Measurements from ENCODE around the gene ODAD3. TPM values are rescaled to one million over a fixed set of nuclear protein-coding genes. Genes with fewer than 3 reads are reported as not detected.

ODAD3 gene
- total RNA-seq: 0.14 TPM in 1 of 2 replicates, not detected in the other

GRCh38 chr19:11435057-11435832 is at the start of gene ODAD3, which contains the start of gene PRKCSH:
ODAD3 (minus strand) TSS chr19:11435121; CDS start chr19:11435016, 105 bp downstream.
PRKCSH (plus strand) TSS chr19:11435635; CDS start chr19:11436118, 483 bp downstream.

GRCh38 chr19:11480715-11481533 is 46.0 kb upstream of the ODAD3 start, which contains the start of gene ELAVL3:
ELAVL3 (minus strand) TSS chr19:11481046; CDS start chr19:11480608, 438 bp downstream.

GRCh38 chr19:11418549-11419506 is 16.1 kb downstream of the ODAD3 start, which contains the start of gene RGL3:
RGL3 (minus strand) TSS chr19:11419314; CDS start chr19:11419278, 36 bp downstream.

GRCh38 chr19:11374433-11375142 is 60.3 kb downstream of the ODAD3 start, which contains the start of gene SWSAP1:
SWSAP1 (plus strand) TSS chr19:11374666; CDS start chr19:11374681, 15 bp downstream.

Other genes with a start within 250 kb of the ODAD3 start
- gene KANK2, start 237.6 kb downstream of the ODAD3 start, total RNA-seq: 24.9 and 25.2 TPM in 2 replicates
- not detected in 2 replicates for gene ANGPTL8, start 195.5 kb downstream of the ODAD3 start, total RNA-seq
- 33.5 and 39.3 TPM in 2 replicates for gene DOCK6, start 172.6 kb downstream of the ODAD3 start, total RNA-seq
- gene TSPAN16, start 139.0 kb downstream of the ODAD3 start, total RNA-seq: not detected in 2 replicates
- 58.9 and 77.6 TPM in 2 replicates for gene RAB3D, start 95.5 kb downstream of the ODAD3 start, total RNA-seq
- 161 and 202 TPM in 2 replicates for gene TMEM205, start 88.9 kb downstream of the ODAD3 start, total RNA-seq
- gene CCDC159, start 88.6 kb downstream of the ODAD3 start, total RNA-seq: 7.8 and 8.7 TPM in 2 replicates
- 13.6 TPM in 2 replicates for gene PLPPR2, start 79.7 kb downstream of the ODAD3 start, total RNA-seq
- 2.5 and 4.3 TPM in 2 replicates for gene SWSAP1, start 60.5 kb downstream of the ODAD3 start, total RNA-seq
- gene EPOR, start 50.8 kb downstream of the ODAD3 start, total RNA-seq: 0.79 and 1.4 TPM in 2 replicates
- not detected in 2 replicates for gene RGL3, start 15.8 kb downstream of the ODAD3 start, total RNA-seq
- gene PRKCSH, start 514 bp upstream of the ODAD3 start, total RNA-seq: 140 and 183 TPM in 2 replicates
- gene ELAVL3, start 45.9 kb upstream of the ODAD3 start, total RNA-seq: not detected in 2 replicates
- gene ZNF653, start 70.7 kb upstream of the ODAD3 start, total RNA-seq: 3.9 and 6.2 TPM in 2 replicates
- gene ECSIT, start 94.0 kb upstream of the ODAD3 start, total RNA-seq: 41.3 and 44.0 TPM in 2 replicates
- gene CNN1, start 103.7 kb upstream of the ODAD3 start, total RNA-seq: 0.19 and 0.21 TPM in 2 replicates
- gene ELOF1, start 124.1 kb upstream of the ODAD3 start, total RNA-seq: 57.1 and 59.6 TPM in 2 replicates
- gene ACP5, start 142.5 kb upstream of the ODAD3 start, total RNA-seq: 12.5 and 13.6 TPM in 2 replicates
- gene ZNF627, start 162.4 kb upstream of the ODAD3 start, total RNA-seq: 7.1 and 9.6 TPM in 2 replicates

All from airway epithelial cell (primary cell).